Neuronal stem cell (in vitro differentiated cells): Measurements from ENCODE around the gene MSANTD1.

Experiments
- DNase-seq: peaks from one replicate; pipeline ENCODE4 v3.0.0-alpha.2; 2013; ENCODE audit warnings: low spot score
- H2AFZ ChIP-seq: one replicate; pipeline ENCODE4 v1.6.1; 2013; ENCODE audit warnings: mild to moderate bottlenecking, low read length, inconsistent platforms
- H2AK5ac ChIP-seq: 2 replicates; pipeline ENCODE4 v1.6.1; 2013; ENCODE audit warnings: low read depth, mild to moderate bottlenecking, inconsistent platforms, low read length, moderate library complexity, mixed read lengths
- H2BK120ac ChIP-seq: 2 replicates; pipeline ENCODE4 v1.6.1; 2013; ENCODE audit warnings: low read depth, mild to moderate bottlenecking, inconsistent platforms, low read length, moderate library complexity, mixed read lengths
- H2BK12ac ChIP-seq: one replicate; pipeline ENCODE4 v1.6.1; 2013; ENCODE audit warnings: low read length, inconsistent platforms
- H2BK15ac ChIP-seq: 2 replicates; pipeline ENCODE4 v1.6.1; 2013; ENCODE audit warnings: mild to moderate bottlenecking, low read length, inconsistent platforms, mixed read lengths
- H2BK5ac ChIP-seq: one replicate; pipeline ENCODE4 v1.6.1; 2013; ENCODE audit warnings: inconsistent platforms, mild to moderate bottlenecking, low read length, moderate library complexity
- H3K14ac ChIP-seq: one replicate; pipeline ENCODE4 v1.6.1; 2013; ENCODE audit warnings: low read length, inconsistent platforms
- H3K18ac ChIP-seq: 2 replicates; pipeline ENCODE4 v1.6.1; 2013; ENCODE audit warnings: low read length, inconsistent platforms
- H3K23ac ChIP-seq: 2 replicates; pipeline ENCODE4 v1.6.1; 2013; ENCODE audit warnings: low read depth, mild to moderate bottlenecking, mixed read lengths, low read length, inconsistent platforms; ENCODE audit not compliant: poor library complexity
- H3K27ac ChIP-seq: replicated peaks from 3 replicates; pipeline ENCODE4 v1.5.1; 2013; ENCODE audit warnings: low read length, inconsistent platforms
- H3K27me3 ChIP-seq, 3 experiments: 2 replicates each; pipeline ENCODE4 v1.6.1; 2013; ENCODE audit warnings: low read length in 3 of 3, mild to moderate bottlenecking in 2 of 3, inconsistent platforms in 1 of 3, low read depth in 1 of 3, mixed read lengths in 1 of 3, moderate library complexity in 1 of 3; ENCODE audit not compliant: control insufficient read depth in 3 of 3, insufficient read depth in 3 of 3
- H3K36me3 ChIP-seq, 2 donors: replicated peaks in 1 of 2; 2 replicates each; pipeline ENCODE4 v1.6.1; 2013; ENCODE audit warnings: low read length in 2 of 2; ENCODE audit not compliant: control insufficient read depth in 2 of 2, insufficient read depth in 2 of 2
- H3K4ac ChIP-seq: 2 replicates; pipeline ENCODE4 v1.6.1; 2013; ENCODE audit warnings: inconsistent platforms, mild to moderate bottlenecking, low read length, moderate library complexity
- H3K4me1 ChIP-seq, 2 donors: 1 replicate in 1 of 2; 2 replicates in 1 of 2; pipeline ENCODE4 v1.6.1; 2013; ENCODE audit warnings: low read length in 2 of 2, low read depth in 1 of 2; ENCODE audit not compliant: control insufficient read depth in 2 of 2, insufficient read depth in 1 of 2
- H3K4me2 ChIP-seq: one replicate; pipeline ENCODE4 v1.6.1; 2013; ENCODE audit warnings: mild to moderate bottlenecking, low read length, inconsistent platforms; ENCODE audit not compliant: insufficient read depth, poor library complexity, severe bottlenecking
- H3K4me3 ChIP-seq, 2 donors: 2 replicates each; pipeline ENCODE4 v1.5.1; 2013; ENCODE audit warnings: low read length in 2 of 2, mild to moderate bottlenecking in 2 of 2, inconsistent platforms in 1 of 2, moderate library complexity in 1 of 2
- H3K79me1 ChIP-seq: one replicate; pipeline ENCODE4 v1.6.1; 2013; ENCODE audit warnings: low read depth, mild to moderate bottlenecking, inconsistent platforms, low read length, moderate library complexity
- H3K9ac ChIP-seq: one replicate; pipeline ENCODE4 v1.6.1; 2013; ENCODE audit warnings: mild to moderate bottlenecking, low read depth, low read length, inconsistent platforms; ENCODE audit not compliant: poor library complexity
- H3K9me3 ChIP-seq, 2 donors: replicated peaks in 1 of 2; 2 replicates each; pipeline versions ENCODE3 to v1.6.1; 2013; ENCODE audit warnings: low read length in 2 of 2, mild to moderate bottlenecking in 2 of 2, inconsistent platforms in 1 of 2, low read depth in 1 of 2, mixed read lengths in 1 of 2, moderate library complexity in 1 of 2; ENCODE audit not compliant: control insufficient read depth in 2 of 2, insufficient read depth in 1 of 2
- H4K8ac ChIP-seq: one replicate; pipeline ENCODE4 v1.6.1; 2013; ENCODE audit warnings: low read depth, mild to moderate bottlenecking, inconsistent platforms, low read length, moderate library complexity
- H4K91ac ChIP-seq: one replicate; pipeline ENCODE4 v1.6.1; 2013; ENCODE audit warnings: low read length, low read depth, mild to moderate bottlenecking, inconsistent platforms; ENCODE audit not compliant: poor library complexity
- WGBS, 2 donors: extraction: QIAGEN DNeasy Blood & Tissue Kit; methylation state at CpG; one replicate each; pipeline ENCODE4 v1.1.7; 2013; ENCODE audit warnings: missing lambda C conversion rate in 2 of 2, mixed read lengths in 1 of 2; ENCODE audit not compliant: insufficient read length in 2 of 2, insufficient replicate concordance in 1 of 2; ENCODE audit errors: extremely low coverage in 2 of 2; 5-methylcytosine and 5-hydroxymethylcytosine counted together

The MSANTD1 gene

GRCh38 chr4:3288571-3289094 lies 39.7 kb downstream of the MSANTD1 start:
- no peak overlapping the region for H3K23ac ChIP-seq
- no peak overlapping the region for H2BK12ac ChIP-seq
- peak overlapping the region; percentile 97 for H2AK5ac ChIP-seq
- no peak overlapping the region for H3K4me2 ChIP-seq
- no peak overlapping the region for H4K8ac ChIP-seq
- no peak overlapping the region for H3K27ac ChIP-seq
- H3K18ac ChIP-seq, result no peak overlapping the region
- no peak overlapping the region for H2AFZ ChIP-seq
- peak overlapping the region; percentile 30 for H3K9ac ChIP-seq
- DNase-seq, result no peak
- H3K4me3 ChIP-seq, result no peak overlapping the region
- peak overlapping the region; percentile 28 for H2BK120ac ChIP-seq
- no peak overlapping the region for H3K14ac ChIP-seq
- H3K27me3 ChIP-seq, result peaks cover 0 to 5% (median 3%) of the 10 kb centered on the region in 3 experiments
- no peaks in the 10 kb centered on the region for H3K36me3 ChIP-seq
- H3K4ac ChIP-seq, result no peak overlapping the region
- peak overlapping the region; percentile 85 for H2BK15ac ChIP-seq
- no CpG with 5 or more reads among the region's 11 CpGs for WGBS, 2 donors
- peaks cover 6% of the 10 kb centered on the region for H3K79me1 ChIP-seq
- H3K4me1 ChIP-seq, result peaks cover 7% of the 10 kb centered on the region in 2 donors
- H3K9me3 ChIP-seq, result peaks cover 0 to 8% of the 10 kb centered on the region in 2 donors
- H4K91ac ChIP-seq, result no peak overlapping the region
- H2BK5ac ChIP-seq, result peak overlapping the region; percentile 2

- Histone ChIP-seq H2BK5ac (no peak overlapping the region), H3K23ac (no peak overlapping the region), H2AFZ (no peak overlapping the region), H4K91ac (no peak overlapping the region), H2BK15ac (peak overlapping the region; percentile 6), H3K27me3 (peaks cover 0 to 5% (median 3%) of the 10 kb centered on the region in 3 experiments), H3K14ac (peak overlapping the region; percentile 31), H3K79me1 (peaks cover 16% of the 10 kb centered on the region), H3K9me3 (peaks cover 0 to 12% of the 10 kb centered on the region in 2 donors), H3K9ac (no peak overlapping the region), H3K4me1 (peaks cover 18 to 21% of the 10 kb centered on the region in 2 donors), H2BK12ac (no peak overlapping the region), H3K18ac (peak overlapping the region; percentile 71), H2BK120ac (peak overlapping the region; percentile 41), H4K8ac (no peak overlapping the region), H3K27ac (no peak overlapping the region), H3K4ac (no peak overlapping the region), H3K36me3 (peaks cover 0 to 3% of the 10 kb centered on the region in 2 donors), H2AK5ac (peak overlapping the region; percentile 97), H3K4me2 (no peak overlapping the region), H3K4me3 (no peak overlapping the region)
- no CpG with 5 or more reads among the region's 11 CpGs for WGBS, 2 donors
- DNase-seq, result no peak
These were observed 41.5 kb downstream of the MSANTD1 start for GRCh38 chr4:3290476-3290875.

GRCh38 chr4:3290889-3291321 lies 41.9 kb downstream of the MSANTD1 start:
- Histone ChIP-seq H3K9me3 (peaks cover 0 to 12% of the 10 kb centered on the region in 2 donors), H2AFZ (no peak overlapping the region), H3K36me3 (peaks cover 0 to 3% of the 10 kb centered on the region in 2 donors), H3K18ac (peak overlapping the region; percentile 71), H2BK15ac (no peak overlapping the region), H3K4me2 (no peak overlapping the region), H3K4ac (no peak overlapping the region), H3K23ac (no peak overlapping the region), H3K4me3 (no peak overlapping the region), H3K27me3 (peaks cover 0 to 5% (median 3%) of the 10 kb centered on the region in 3 experiments), H2BK120ac (no peak overlapping the region), H3K4me1 (peaks cover 18 to 19% of the 10 kb centered on the region in 2 donors), H4K91ac (no peak overlapping the region), H2AK5ac (peak overlapping the region; percentile 97), H3K79me1 (peaks cover 16% of the 10 kb centered on the region), H3K27ac (no peak overlapping the region), H3K14ac (peak overlapping the region; percentile 38), H4K8ac (no peak overlapping the region), H2BK5ac (no peak overlapping the region), H2BK12ac (no peak overlapping the region), H3K9ac (peak overlapping the region; percentile 44)
- WGBS, 2 donors, result no CpG with 5 or more reads among the region's 9 CpGs
- no peak for DNase-seq

- Histone ChIP-seq H2AK5ac (peak overlapping the region; percentile 88), H2BK120ac (no peak overlapping the region), H4K8ac (no peak overlapping the region), H3K18ac (peak overlapping the region; percentile 93), H3K14ac (peak overlapping the region; percentile 8), H3K36me3 (peaks cover 0 to 3% of the 10 kb centered on the region in 2 donors), H3K27ac (no peak overlapping the region), H3K27me3 (peaks cover 0 to 5% (median 3%) of the 10 kb centered on the region in 3 experiments), H3K9ac (peak overlapping the region; percentile 93), H3K4me2 (peak overlapping the region; percentile 99), H3K79me1 (peaks cover 16% of the 10 kb centered on the region), H2BK5ac (no peak overlapping the region), H2BK12ac (no peak overlapping the region), H3K4me3 (peak overlapping the region; percentile 88 to 94), H2BK15ac (peak overlapping the region; percentile 92), H3K4me1 (peaks cover 18 to 20% of the 10 kb centered on the region in 2 donors), H2AFZ (peak overlapping the region; percentile 97), H3K4ac (no peak overlapping the region), H4K91ac (no peak overlapping the region), H3K9me3 (peaks cover 0 to 12% of the 10 kb centered on the region in 2 donors), H3K23ac (peak overlapping the region; percentile 95)
- WGBS, 2 donors, result no CpG with 5 or more reads among the region's 24 CpGs
- DNase-seq, result no peak
These were observed 42.5 kb downstream of the MSANTD1 start for GRCh38 chr4:3291411-3291968.
